DMS53 treated with DMSO at 0.1 percent for 48 hours (cell line): ENCODE results near the gene SGPP1.
"Not testable (repeated sequence)": the region's sequence is repeated elsewhere in the genome, so short reads cannot be mapped to it uniquely, and the experiment has no call there.

ENCODE experiments used
- DNase-seq: peaks from one replicate; lab custom pipeline; 2025; ENCODE audit not compliant: unreplicated experiment; lab: John Stamatoyannopoulos, UW

Gene SGPP1

DNA sequence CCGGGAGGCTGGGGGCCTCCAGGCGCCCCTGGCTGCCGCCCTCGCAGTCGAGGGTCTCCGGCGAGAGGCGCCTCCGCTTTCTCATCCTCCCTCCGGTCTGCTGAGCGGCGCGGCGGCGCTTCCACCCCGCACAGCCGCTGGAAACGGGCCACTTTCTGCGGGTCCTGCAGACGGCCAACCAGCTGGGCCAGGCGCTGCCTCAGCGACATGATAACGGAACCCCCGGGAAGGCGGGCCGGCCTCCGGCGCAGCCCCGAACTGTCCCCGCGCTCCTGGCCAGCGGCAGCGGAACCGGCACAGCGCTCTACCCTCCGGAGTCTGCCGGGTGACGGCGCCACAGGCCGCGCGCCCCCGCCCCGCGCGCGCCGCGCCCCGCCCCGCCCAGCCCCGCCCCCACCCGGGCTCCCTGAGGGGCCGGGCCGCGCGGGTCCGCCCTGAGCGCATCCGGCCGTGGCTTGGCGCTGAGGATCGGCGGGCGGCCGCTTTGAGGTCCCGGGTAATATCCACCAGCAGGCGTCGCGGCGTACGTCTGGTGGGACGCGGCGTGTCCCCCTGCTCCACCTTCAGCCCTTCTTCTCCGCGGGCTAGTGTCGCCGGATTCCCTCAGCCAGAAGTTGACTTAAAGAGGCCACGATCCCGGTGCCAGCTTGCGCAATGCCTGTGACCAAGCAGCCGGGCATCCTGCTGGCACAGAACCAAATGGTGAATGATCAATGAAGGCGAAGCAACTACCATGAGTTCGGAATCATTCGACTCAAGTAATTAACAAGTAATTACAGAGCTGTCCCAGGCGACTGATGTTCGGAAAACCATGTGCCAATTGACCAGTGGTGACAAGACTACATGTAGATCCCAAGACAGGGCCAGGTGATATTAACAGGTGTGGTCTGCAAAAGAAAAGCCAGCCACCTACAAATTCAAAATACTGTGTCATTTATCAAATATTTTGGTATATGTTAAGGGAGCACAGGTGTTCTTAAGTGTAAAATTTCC, at the start of gene SGPP1:
TSS of gene SGPP1 (minus strand) at position 330 of the 993 bp plus-strand sequence. CDS start at position 209, 121 bp downstream.
- DNase-seq = peak; percentile 18

DNA sequence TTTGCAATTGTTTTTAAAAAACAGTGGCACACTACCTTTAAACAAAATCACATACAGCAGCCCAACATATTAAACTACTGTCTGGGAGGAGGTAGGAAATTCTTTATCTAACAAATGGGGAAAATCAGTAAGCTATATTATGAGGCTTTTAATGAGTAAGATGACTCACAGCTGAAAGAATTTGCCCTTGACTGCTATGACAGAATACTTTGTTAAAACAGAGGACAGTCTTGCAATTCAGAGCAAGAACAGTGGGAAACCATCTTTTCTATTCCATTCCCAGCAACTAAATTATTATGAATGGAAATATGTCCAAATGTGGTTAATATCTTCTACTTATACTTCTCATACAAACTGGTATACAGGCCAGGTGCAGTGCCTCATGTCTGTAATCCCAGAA, 49.2 kb upstream of the SGPP1 start:
- DNase-seq = no peak

GRCh38 chr14:63773504-63773903, 45.6 kb upstream of the SGPP1 start:
- no peak for DNase-seq

DNA sequence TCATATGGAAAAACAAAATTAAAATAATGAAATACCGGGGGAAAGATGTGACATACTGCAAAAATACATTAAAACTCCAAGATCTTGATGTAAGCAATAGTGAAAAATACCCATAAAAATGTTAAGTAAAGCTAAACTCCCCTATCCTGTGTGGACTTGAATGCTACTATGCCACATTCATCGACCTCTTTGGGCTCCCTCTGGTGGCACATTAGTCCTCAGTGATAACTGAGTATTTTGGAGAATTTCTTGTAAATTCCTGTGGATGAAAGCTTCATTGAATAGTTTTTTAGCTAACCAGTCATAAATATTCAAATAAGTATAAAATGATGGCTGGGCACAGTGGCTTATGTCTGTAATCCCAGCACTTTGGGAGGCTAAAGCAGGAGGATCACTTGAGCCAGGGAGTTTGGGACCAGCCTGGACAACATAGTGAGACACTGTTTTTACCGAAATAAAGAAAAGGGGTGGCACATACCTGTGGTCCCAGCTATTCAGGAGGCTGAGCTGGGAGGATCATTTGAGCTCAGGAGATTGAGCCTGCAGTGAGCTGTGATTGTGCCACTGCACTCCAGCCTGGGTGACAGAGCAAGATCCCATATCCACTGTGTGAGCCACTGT, 42.4 kb upstream of the SGPP1 start:
- no peak for DNase-seq

DNA sequence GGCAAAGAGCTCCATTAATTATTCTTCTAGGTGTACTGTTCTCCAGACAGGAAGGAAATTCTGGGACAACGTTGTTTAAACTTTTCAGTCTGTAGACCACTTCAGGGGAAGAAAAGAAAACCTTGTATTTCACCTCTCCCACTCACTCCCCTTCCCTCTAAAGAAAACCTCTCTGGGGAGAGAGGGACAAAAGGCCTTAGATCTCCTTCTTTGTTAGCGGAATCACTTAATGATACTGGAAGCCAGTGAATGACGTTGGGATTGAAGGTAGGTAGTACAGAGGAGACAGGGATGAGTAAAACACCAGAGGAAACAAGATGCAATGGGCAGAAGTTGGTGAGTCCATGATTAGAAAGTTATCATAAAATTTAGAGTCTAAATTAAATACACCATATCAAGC, 38.7 kb upstream of the SGPP1 start:
- no peak for DNase-seq

DNA sequence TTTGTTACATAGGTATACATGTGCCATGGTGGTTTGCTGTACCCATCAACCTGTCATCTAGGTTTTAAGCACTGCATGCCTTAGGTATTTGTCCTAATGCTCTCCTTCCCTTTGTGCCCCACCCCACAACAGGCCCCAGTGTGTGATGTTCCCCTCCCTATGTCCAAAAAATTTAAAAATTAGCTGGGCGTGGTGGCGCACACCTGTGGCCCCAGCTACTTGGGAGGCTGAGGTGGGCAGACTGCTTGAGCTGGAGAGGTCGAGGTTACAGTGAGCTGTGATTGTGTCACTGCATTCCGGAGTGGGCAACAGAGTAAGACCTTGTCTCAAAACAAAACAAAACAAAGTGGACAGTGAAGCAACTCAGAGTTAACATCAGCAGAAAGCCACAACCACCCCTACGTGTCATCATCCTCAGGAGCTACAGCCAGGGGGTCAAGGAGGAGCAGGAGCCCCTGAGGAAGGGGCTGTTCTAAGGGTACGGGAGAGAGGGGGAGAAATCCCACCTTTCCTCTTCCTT, 36.8 kb upstream of the SGPP1 start:
- DNase-seq = no peak

DNA sequence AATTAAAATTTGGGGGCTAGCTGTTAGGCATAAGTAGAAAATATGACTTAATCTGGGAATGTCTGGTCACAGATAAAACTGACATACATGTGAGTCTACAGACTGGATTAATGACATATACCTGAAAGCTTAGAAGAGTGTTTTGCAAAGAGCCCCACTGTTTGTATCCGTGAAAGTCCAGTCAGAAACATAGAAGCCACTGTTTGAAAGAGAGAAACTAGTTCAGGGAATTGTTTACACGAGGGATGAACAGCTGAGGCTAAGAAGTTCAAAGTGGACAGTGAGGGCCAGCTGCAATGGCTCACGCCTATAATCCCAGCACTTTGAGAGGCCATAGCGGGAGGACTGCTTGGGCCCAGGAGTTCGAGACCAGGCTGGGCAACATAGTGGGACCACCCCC, 36.2 kb upstream of the SGPP1 start:
- no peak for DNase-seq

DNA sequence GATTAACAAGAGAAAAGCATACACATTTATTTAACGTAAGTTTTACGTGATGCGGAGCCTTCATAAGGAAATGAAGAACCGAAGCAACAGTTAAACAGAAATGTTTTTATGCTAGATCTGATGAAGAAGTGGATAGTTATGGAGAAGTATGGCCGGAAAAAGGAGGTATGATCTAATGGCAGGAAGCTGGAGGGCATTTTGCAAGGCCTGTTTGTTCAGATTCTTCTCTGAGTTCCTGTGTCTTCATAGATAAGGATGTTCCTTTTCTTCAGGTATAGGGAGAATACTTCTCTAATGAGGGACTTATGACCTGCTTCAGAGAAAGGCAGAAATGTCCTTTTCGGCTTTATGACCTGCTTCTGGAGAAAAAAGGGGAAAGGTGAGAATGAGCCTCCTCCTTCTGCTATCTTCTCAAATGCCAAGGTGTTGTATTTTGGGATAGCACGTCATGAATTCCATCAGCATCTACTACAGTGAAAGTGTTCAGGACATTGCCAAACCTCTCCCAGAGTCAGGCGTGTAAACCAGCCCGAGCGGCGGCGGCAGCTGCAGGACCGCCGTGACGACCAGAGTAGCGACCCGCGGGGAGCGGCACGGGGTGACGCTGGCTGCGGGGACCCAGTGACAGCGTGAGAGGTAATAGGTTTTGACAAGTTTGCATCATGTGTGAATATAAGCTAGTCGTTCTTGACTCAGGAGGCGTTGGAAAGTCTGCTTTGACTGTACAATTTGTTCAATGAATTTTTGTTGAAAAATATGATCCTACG, 33.7 kb upstream of the SGPP1 start:
- no peak for DNase-seq

- DNase-seq = no peak
These were observed 32.1 kb upstream of the SGPP1 start for GRCh38 chr14:63760014-63760413.

GRCh38 chr14:63759456-63759855, 31.6 kb upstream of the SGPP1 start:
- DNase-seq = no peak

- no peak for DNase-seq
These were observed 29.3 kb upstream of the SGPP1 start for GRCh38 chr14:63757211-63757610.

GRCh38 chr14:63752449-63753169, 24.7 kb upstream of the SGPP1 start:
- DNase-seq = no peak

- not testable (repeated sequence) for DNase-seq
These were observed 23.2 kb upstream of the SGPP1 start for GRCh38 chr14:63751076-63751475.

- DNase-seq = no peak
These were observed 20.0 kb upstream of the SGPP1 start for GRCh38 chr14:63747846-63748245.

GRCh38 chr14:63745858-63746425, 18.1 kb upstream of the SGPP1 start:
- no peak for DNase-seq

DNA sequence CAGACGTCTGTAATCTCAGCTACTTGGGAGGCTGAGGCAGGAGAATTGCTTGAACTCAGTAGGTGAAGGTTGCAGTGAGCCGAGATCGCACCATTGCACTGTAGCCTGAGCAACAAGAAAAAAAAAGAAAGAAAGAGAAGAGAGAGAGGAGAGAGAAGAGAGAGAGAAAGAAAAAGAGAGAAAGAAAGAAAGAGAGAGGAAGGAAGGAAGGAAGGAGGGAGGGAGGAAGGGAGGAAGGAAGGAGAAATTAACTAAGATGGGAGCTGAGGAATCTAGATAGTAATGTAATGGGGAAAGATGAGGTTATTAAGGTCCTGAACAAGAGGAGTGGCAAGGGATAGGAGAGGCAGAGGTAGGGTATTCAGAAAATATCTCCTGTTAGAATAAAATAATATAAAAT, 17.4 kb upstream of the SGPP1 start:
- DNase-seq = no peak

DNA sequence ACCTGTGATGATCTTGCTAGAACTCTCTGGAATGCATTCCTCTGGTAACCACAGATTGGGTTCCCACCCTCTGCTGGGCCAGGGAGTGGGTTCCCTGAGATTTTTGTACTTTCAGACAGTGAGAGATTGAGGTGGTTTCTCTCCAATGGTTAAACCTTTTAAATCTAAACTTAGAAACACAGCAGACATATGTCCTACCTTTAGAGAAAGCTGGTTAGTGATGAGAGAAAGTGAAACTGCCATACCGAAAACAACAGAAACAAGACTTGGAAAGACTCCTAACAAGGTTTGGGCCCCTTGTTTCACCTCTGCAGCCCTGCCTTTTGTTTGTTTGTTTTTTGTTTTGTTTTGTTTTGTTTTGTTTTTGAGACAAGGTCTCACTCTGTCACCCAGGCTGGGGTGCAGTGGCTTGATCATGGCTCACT, 9.7 kb upstream of the SGPP1 start:
- DNase-seq = no peak

- DNase-seq = no peak
These were observed 7.9 kb upstream of the SGPP1 start for GRCh38 chr14:63735720-63736119.

DNA sequence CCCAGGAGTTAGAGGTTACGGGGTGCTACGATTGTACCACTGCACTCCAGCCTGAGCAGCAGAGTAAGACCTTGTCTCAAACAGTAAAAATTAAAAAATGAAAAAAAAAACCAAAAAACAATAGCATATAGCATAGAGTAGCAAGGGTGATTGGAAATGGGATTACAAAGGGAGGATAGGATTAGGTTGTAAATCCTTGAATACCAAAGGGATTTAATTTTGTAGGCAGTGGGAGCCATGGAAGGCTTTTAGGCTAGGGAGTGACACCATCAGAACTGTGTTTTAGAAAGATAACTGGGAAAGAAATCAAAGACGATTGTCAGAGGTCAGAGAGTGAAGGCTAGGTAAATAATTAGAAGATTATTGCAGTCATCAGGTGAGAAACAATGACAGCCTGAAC, 2.8 kb upstream of the SGPP1 start:
- no peak for DNase-seq

- DNase-seq = no peak
These were observed 582 bp downstream of the SGPP1 start for GRCh38 chr14:63727231-63727735.
